CD14-positive monocyte (primary cell): ENCODE measurements around the gene TENT5C. TPM values are rescaled to one million over a fixed set of nuclear protein-coding genes. Genes with fewer than 3 reads are reported as not detected.

Source experiments
- DNase-seq, 3 donors: peaks; one replicate each; pipeline ENCODE4 v3.0.0-alpha.2; 2011 to 2022
- H2AFZ ChIP-seq: 2 replicates; pipeline ENCODE4 v1.6.0; 2012; ENCODE audit warnings: mild to moderate bottlenecking, low read depth, low read length, inconsistent platforms; ENCODE audit not compliant: insufficient read depth, poor library complexity, severe bottlenecking
- H3K27ac ChIP-seq, 2 donors: 1 replicate in 1 of 2; 2 replicates in 1 of 2; pipeline ENCODE4 v1.5.1; 2012 to 2013; ENCODE audit warnings: low read length in 2 of 2, control low read depth in 1 of 2, inconsistent platforms in 1 of 2, low read depth in 1 of 2, mild to moderate bottlenecking in 1 of 2
- H3K27me3 ChIP-seq, 2 donors: one replicate each; pipeline versions ENCODE4 v1.6.0 to v1.6.1; 2011 to 2013; ENCODE audit warnings: low read length in 2 of 2; ENCODE audit not compliant: control insufficient read depth in 2 of 2, insufficient read depth in 2 of 2
- H3K36me3 ChIP-seq, 2 donors: replicated peaks in 1 of 2; 1 replicate in 1 of 2; 2 replicates in 1 of 2; pipeline versions ENCODE4 v1.5.1 to v1.6.1; 2012 to 2013; ENCODE audit warnings: low read length in 2 of 2, control low read depth in 1 of 2, inconsistent platforms in 1 of 2, mild to moderate bottlenecking in 1 of 2; ENCODE audit not compliant: insufficient read depth in 2 of 2, control insufficient read depth in 1 of 2
- H3K4me1 ChIP-seq, 2 donors: 1 replicate in 1 of 2; 2 replicates in 1 of 2; pipeline versions ENCODE4 v1.5.1 to v1.6.1; 2012 to 2013; ENCODE audit warnings: low read length in 2 of 2, control low read depth in 1 of 2, inconsistent platforms in 1 of 2, mild to moderate bottlenecking in 1 of 2, moderate library complexity in 1 of 2; ENCODE audit not compliant: insufficient read depth in 2 of 2, control insufficient read depth in 1 of 2
- H3K4me2 ChIP-seq: replicated peaks from 2 replicates; pipeline ENCODE3; 2012; ENCODE audit warnings: low read length, moderate library complexity, mild to moderate bottlenecking; ENCODE audit not compliant: poor library complexity, severe bottlenecking; ENCODE audit errors: extremely low read depth
- H3K4me3 ChIP-seq, 3 experiments: fragments of 200-600 bp in 1 of 3; sonication (generic) in 1 of 3; replicated peaks in 1 of 3; 1 replicate in 2 of 3; 2 replicates in 1 of 3; pipeline ENCODE4 v1.5.1; 2011 to 2013; ENCODE audit warnings: low read length in 3 of 3, mild to moderate bottlenecking in 3 of 3, control low read depth in 2 of 3, low read depth in 2 of 3, inconsistent platforms in 1 of 3, moderate library complexity in 1 of 3
- H3K79me2 ChIP-seq: 2 replicates; pipeline ENCODE4 v1.6.0; 2012; ENCODE audit warnings: mild to moderate bottlenecking, control low read depth, inconsistent platforms, low read length, moderate library complexity; ENCODE audit not compliant: insufficient read depth
- H3K9ac ChIP-seq: 2 replicates; pipeline ENCODE4 v1.6.0; 2017; ENCODE audit warnings: low read length, mild to moderate bottlenecking; ENCODE audit not compliant: insufficient read depth, poor library complexity, severe bottlenecking
- H3K9me3 ChIP-seq, 2 donors: replicated peaks in 1 of 2; 1 replicate in 1 of 2; 2 replicates in 1 of 2; pipeline versions ENCODE4 v1.5.1 to v1.6.1; 2012 to 2013; ENCODE audit warnings: low read length in 2 of 2, control low read depth in 1 of 2; ENCODE audit not compliant: control insufficient read depth in 1 of 2, insufficient read depth in 1 of 2
- H4K20me1 ChIP-seq: 2 replicates; pipeline ENCODE4 v1.6.0; 2012; ENCODE audit warnings: mild to moderate bottlenecking, low read length, control low read depth, moderate library complexity; ENCODE audit not compliant: insufficient read depth
- H3K27ac Mint-ChIP-seq, 7 donors: one replicate each; pipeline ENCODE4 v1.8.0; 2020; ENCODE audit warnings: mild to moderate bottlenecking in 7 of 7, mixed read lengths in 7 of 7, moderate library complexity in 6 of 7, inconsistent platforms in 2 of 7
- H3K27me3 Mint-ChIP-seq, 3 donors: one replicate each; pipeline ENCODE4 v1.8.0; 2021 to 2022; ENCODE audit warnings: low read depth in 3 of 3, mild to moderate bottlenecking in 3 of 3, mixed read lengths in 3 of 3, moderate library complexity in 3 of 3, inconsistent platforms in 1 of 3
- H3K36me3 Mint-ChIP-seq, 2 donors: one replicate each; pipeline ENCODE4 v1.8.0; 2020; ENCODE audit warnings: mixed read lengths in 2 of 2, inconsistent platforms in 1 of 2, mild to moderate bottlenecking in 1 of 2
- H3K4me1 Mint-ChIP-seq: one replicate; pipeline ENCODE4 v1.8.0; 2020; ENCODE audit warnings: mild to moderate bottlenecking, mixed read lengths
- H3K4me3 Mint-ChIP-seq, 2 donors: one replicate each; pipeline ENCODE4 v1.8.0; 2020; ENCODE audit warnings: mild to moderate bottlenecking in 2 of 2, mixed read lengths in 2 of 2, moderate library complexity in 1 of 2
- H3K9me3 Mint-ChIP-seq, 7 donors: one replicate each; pipeline ENCODE4 v1.8.0; 2020 to 2022; ENCODE audit warnings: mixed read lengths in 7 of 7, mild to moderate bottlenecking in 6 of 7, moderate library complexity in 6 of 7, inconsistent platforms in 2 of 7
- WGBS: methylation state at CpG from one replicate; pipeline ENCODE4 v1.1.5; 2013; ENCODE audit warnings: missing lambda C conversion rate; ENCODE audit not compliant: insufficient coverage; 5-methylcytosine and 5-hydroxymethylcytosine counted together
- intact Hi-C, 2 donors: fragments of 100-400 bp; cut with micrococcal nuclease; formaldehyde crosslinking; loops; one replicate each; pipeline versions ENCODE4 v1.15.0 to v1.15.1; 2023
- polyA plus RNA-seq, 3 donors: library from polyadenylated mRNA; depleted of rRNA in 1 of 3; unstranded in 2 of 3; stranded (reverse) in 1 of 3; fragments of 300-500 nt in 2 of 3; fragments of >200 nt in 1 of 3; fragmentation: Illumina TruSeq in 2 of 3; gene quantifications; 1 replicate in 2 of 3; 2 replicates in 1 of 3; pipeline ENCODE4 v1.2.3, GENCODE V29; 2012 to 2021
- TF ChIP-seq, protein P1 (sequence below): fragments of 200-600 bp; IDR thresholded peaks from one replicate; pipeline ENCODE4 v1.8.0; 2022; ENCODE audit warnings: antibody characterized with exemption, mild to moderate bottlenecking

Gene TENT5C
- polyA plus RNA-seq, 3 donors, result 0.17 to 0.69 (median 0.27) TPM

- Histone ChIP-seq H3K9me3 (no peaks in the 10 kb centered on the region), H3K4me3 (no peak overlapping the region), H3K27me3 (no peaks in the 10 kb centered on the region), H4K20me1 (no peaks in the 10 kb centered on the region), H3K36me3 (no peaks in the 10 kb centered on the region), H3K79me2 (no peaks in the 10 kb centered on the region), H3K4me2 (no peak overlapping the region), H2AFZ (no peak overlapping the region), H3K4me1 (no peaks in the 10 kb centered on the region), H3K27ac (no peak overlapping the region), H3K9ac (no peak overlapping the region)
- peaks cover 0 to 2% (median 0%) of the 10 kb centered on the region in 3 donors for H3K27me3 Mint-ChIP-seq
- H3K9me3 Mint-ChIP-seq, result no peaks in the 10 kb centered on the region
- intact Hi-C loops, result no loop called here
- no peak for DNase-seq
- H3K4me3 Mint-ChIP-seq, result no peak overlapping the region
- no peaks in the 10 kb centered on the region for H3K4me1 Mint-ChIP-seq
- TF ChIP-seq, protein P1, sequence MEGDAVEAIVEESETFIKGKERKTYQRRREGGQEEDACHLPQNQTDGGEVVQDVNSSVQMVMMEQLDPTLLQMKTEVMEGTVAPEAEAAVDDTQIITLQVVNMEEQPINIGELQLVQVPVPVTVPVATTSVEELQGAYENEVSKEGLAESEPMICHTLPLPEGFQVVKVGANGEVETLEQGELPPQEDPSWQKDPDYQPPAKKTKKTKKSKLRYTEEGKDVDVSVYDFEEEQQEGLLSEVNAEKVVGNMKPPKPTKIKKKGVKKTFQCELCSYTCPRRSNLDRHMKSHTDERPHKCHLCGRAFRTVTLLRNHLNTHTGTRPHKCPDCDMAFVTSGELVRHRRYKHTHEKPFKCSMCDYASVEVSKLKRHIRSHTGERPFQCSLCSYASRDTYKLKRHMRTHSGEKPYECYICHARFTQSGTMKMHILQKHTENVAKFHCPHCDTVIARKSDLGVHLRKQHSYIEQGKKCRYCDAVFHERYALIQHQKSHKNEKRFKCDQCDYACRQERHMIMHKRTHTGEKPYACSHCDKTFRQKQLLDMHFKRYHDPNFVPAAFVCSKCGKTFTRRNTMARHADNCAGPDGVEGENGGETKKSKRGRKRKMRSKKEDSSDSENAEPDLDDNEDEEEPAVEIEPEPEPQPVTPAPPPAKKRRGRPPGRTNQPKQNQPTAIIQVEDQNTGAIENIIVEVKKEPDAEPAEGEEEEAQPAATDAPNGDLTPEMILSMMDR, result no peak
- WGBS, result 86% methylated on average over 7 of the region's 10 CpGs
- H3K36me3 Mint-ChIP-seq, result no peaks in the 10 kb centered on the region
- no peak overlapping the region for H3K27ac Mint-ChIP-seq
Observed at GRCh38 chr1:117581391-117581943, 24.4 kb upstream of the TENT5C start.

DNA sequence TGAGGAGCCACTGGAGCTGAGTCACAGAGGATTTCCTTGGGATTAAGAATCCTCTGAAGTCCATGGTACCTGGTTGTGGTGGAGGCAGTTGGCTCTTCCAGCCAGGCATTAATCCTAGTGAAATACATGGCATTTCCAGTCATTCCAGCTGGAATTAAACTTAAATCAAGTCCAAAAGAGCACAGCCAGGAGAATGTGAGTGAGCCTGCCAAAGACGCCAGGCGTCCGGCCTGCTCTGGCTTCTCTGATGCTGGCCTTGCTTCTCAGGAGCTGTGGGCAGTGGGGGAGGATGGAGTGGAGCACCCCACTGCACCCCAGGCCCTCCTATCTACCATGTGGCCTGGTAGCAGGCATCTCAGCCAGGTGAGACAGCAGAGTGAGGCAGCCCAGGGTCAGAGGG lies 23.4 kb upstream of the TENT5C start:
- Mint-ChIP-seq H3K4me1 (no peaks in the 10 kb centered on the region), H3K9me3 (no peaks in the 10 kb centered on the region), H3K27me3 (peaks cover 0 to 2% (median 0%) of the 10 kb centered on the region in 3 donors), H3K27ac (no peak overlapping the region), H3K4me3 (no peak overlapping the region), H3K36me3 (no peaks in the 10 kb centered on the region)
- no peak for DNase-seq
- Histone ChIP-seq H3K9me3 (no peaks in the 10 kb centered on the region), H3K4me2 (no peak overlapping the region), H3K36me3 (no peaks in the 10 kb centered on the region), H3K27me3 (no peaks in the 10 kb centered on the region), H3K4me3 (no peak overlapping the region), H3K4me1 (no peaks in the 10 kb centered on the region), H2AFZ (no peak overlapping the region), H3K79me2 (no peaks in the 10 kb centered on the region), H4K20me1 (no peaks in the 10 kb centered on the region), H3K9ac (no peak overlapping the region), H3K27ac (no peak overlapping the region)
- no CpG with 5 or more reads among the region's 3 CpGs for WGBS
- TF ChIP-seq, protein P1, result no peak
- intact Hi-C loops, result no loop called here
